Adipose tissue (tissue), 3 donors: ENCODE data around the gene SAXO1. TPM values are rescaled to one million over a fixed set of nuclear protein-coding genes. Genes with fewer than 3 reads are reported as not detected.

Experiments used
- H3K27ac ChIP-seq: one replicate; pipeline ENCODE4 v1.5.1; 2013; ENCODE audit warnings: low read depth, low read length
- WGBS, 3 donors: extraction: QIAGEN DNeasy Blood & Tissue Kit; methylation state at CpG; one replicate each; pipeline ENCODE4 v1.1.7; 2013; 5-methylcytosine and 5-hydroxymethylcytosine counted together
- polyA plus RNA-seq, 3 donors: library from polyadenylated mRNA; stranded (reverse); fragments of 200-250 nt; gene quantifications; one replicate each; pipeline ENCODE4 v1.2.3, GENCODE V29; 2013
- donor health status: healthy with polysubstance abuse.
- donor health status: Bipolar disorder and iron deficiency.
- donor health status: healthy.

Gene SAXO1
- polyA plus RNA-seq, 3 donors = 0.01 to 0.03 TPM; not detected in 1

DNA sequence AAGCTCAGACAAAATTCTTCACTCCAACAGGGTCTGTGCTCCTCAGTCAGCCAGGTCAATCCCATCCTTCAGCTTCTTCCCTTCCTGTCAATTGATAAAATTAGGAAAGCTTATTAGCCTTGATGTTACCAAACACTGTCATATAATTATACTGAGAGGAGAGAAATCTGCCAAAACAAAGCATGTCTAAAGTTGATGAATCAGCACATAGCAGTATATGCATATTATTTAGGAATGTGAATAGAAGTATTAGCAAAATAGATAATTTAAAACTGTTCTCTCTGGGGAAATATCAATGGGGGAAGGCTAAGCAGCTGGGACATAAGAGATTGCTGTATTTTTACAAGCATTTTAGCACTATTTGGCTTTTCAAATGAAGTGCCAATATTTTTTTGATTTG, 107.1 kb downstream of the SAXO1 start:
- no peak overlapping the region for H3K27ac ChIP-seq

DNA sequence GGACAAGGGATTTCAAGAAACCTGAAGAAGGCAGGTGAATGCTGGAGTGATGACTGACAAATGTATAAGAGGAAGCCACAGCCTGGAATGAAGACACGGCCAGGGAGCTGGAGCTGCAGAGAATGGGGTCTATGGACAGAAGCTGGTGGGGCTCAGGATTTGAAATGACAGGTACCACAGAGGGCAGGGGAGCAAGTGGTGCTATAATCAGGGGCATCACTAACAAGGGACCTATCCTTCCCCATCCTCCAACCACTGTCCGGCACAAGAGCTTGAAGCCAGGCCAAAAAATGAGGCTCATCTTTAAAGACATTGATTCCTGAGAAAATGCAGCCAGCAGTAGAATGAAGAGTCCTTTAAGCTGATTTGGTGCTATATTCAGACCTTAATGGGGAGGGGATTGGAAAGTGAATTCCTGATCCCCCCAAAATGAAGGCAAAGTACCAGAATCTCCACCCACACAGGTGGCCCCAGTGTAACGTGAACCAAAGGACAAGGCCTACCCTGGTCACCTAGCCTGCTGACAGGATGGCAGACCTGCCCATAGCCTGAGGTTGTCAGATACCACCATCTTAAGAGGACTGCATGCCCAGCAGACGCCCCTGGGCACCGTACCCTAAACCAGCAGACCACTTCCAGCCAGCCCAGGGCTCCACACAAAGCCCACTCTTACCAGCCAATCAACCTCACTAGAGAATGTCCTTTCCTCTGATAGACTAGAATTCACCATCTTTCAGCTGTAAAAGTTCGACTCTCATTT, 109.2 kb downstream of the SAXO1 start:
- no peak overlapping the region for H3K27ac ChIP-seq
- WGBS, 3 donors = 87 to 91% (median 89%) methylated on average over 6 of the region's 6 CpGs

DNA sequence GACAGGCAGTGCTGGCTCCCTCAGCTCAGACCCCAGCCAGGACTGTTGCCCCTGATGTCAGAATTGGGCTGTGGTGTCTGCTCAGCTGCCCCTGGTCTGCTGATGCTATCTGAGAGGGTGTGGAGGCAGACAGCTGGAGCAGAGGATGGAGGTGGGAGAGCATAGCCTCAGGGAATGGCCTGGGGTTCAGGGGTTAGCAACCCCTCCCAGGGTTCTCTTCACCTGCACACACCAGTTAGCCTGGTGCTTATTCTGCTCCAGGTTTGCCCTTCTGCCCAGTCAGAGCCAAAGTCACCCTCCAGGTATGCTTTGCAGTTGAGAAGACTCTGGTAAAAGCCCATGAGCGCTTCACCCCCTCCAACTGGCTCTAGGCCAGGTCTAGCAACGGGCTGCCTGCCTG, 109.8 kb downstream of the SAXO1 start:
- 37 to 47% (median 43%) methylated on average over 2 of the region's 2 CpGs for WGBS, 3 donors

DNA sequence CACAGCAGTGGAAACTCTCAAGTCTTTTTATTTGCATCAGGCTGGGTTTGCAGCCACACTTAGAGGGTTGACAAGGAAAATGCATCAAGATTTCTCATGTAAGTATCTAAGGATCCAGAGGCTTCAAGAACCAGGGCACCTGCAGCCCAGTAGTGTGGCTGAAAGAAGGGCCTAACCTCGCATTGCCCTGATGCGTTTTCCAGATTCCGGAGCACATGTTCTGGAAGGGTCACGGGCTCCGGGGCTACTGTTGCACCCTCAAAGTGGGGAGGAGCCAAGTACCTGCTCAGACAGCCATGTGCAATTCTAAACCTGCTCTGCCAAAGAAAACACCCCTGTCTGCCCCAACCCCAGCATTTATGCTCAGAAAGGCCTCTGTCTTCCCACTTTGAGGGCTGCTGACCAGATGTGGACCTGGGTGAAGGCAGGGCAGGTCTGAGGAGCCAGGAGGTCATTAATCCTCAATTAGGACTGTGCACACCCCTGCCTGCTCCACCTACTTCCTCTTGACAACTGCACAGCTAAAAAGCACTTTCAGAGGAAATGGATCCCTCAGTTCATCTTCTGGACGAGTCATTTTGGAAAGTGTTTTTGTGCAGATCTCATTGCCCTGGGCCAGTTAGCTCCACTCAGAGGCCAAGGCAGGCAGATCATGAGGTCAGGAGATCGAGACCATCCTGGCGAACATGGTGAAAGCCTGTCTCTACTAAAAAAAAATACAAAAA, 110.7 kb downstream of the SAXO1 start:
- WGBS, 3 donors = 74 to 79% (median 76%) methylated on average over 8 of the region's 8 CpGs
- no peak overlapping the region for H3K27ac ChIP-seq

More for the DNA sequence above, 109.8 kb downstream of the SAXO1 start:
- no peak overlapping the region for H3K27ac ChIP-seq

DNA sequence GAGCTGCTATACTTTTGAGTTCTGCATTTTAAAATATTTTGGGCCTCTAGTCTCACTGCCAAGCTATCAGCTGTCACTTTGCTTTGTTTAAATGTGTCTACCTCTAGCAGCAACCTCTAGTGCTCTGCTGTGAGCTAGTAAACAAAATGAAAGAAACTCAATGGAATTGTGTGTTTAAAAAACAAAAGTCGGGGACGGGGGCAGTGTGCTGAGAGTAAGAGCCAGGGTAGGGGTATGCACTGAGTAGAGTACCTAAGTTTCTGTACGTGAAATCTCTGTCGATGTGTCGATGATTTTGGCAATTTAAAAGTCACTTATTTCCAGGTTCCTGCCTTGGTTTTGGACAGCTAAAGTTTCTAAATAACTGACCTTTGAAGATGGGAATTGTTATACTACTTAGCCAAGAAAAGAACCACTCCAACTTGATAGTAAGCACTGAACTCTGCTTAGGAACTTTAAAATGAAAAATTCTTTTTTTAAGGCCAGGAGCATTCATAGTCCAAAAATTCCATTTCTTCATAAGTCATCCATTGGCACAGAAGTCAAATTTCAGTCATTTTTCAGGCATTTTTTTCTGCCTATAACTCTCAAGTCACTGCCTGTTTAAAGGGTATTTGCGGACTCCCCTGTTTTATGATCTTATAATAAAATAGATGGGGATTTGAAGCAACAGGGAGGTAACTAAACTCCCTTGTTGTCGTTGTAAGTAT, 111.5 kb downstream of the SAXO1 start:
- WGBS, 3 donors = 64 to 67% (median 67%) methylated on average over 7 of the region's 7 CpGs
- H3K27ac ChIP-seq = no peak overlapping the region

DNA sequence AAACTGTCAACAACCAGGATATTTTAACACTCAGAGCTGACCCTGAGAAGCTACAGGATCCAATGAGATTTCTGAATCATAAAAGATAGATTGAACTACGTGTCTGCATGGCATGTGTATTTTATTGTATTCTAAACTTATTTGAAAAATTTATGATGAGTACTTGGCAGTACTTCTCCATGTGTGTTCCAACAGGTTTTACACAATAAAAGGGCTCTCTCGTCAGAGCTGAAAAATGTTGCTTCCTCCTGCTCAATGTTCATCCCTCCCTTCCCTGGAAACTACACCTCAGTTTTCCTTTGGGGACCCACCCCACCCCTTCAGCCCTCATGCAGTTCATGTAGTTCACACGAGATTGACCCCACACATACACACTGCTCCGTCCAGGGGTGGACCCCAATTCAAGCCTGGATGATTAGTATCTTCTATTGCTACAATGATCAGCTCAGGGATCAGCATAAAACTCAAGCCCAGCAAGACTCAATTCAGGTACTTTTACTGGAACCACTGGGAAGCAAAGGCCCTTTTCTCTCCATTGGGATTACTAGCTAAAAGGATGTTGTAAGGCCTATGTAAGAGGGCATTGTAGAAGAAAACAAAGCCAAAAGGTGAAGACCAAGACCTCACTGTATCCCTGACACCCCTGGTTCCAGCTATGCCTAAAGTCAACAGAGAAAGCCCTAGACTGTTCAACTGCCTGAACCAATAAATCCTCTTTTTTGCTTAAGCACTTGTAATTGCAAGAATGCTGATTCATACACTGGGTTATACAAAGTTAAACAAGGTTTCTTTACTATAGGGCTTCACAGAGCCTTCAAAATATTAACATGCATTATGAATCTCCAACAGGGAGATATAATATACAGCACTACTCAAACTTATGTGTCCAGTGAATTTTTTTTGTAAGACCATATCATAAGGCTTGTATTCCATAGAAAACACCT, 112.6 kb downstream of the SAXO1 start:
- 49 to 59% (median 57%) methylated on average over 4 of the region's 4 CpGs for WGBS, 3 donors
- H3K27ac ChIP-seq = no peak overlapping the region

DNA sequence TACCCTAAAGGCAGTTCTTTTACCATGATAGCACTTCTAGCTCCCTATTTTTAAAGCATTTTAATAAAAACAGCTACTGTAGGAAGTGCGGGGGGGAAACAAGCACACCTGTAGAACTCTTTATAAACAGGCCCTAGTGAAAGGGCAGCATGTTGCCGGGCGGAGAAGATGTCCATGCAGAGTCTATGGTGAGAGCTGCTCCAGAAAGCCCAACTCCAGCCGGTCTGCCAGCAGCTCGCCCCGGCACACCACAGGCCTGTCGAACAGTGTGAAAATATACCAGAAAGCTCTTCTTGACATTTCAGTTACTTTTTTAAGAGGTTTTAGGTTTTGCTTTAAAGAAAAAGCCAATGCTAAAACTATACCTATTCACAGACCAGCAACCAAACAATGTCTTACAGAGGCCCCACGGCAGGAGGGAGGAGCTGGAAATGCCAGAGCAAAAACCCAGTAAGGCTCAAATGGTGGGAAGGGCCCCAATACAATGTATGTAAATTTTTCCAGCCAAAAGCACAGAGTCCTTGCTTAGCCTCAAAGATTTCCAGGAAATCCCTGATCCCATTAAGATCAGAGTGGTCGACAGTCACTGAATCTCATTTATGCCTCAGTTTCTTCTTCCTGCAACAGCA, 121.2 kb downstream of the SAXO1 start:
- 86 to 96% (median 92%) methylated on average over 9 of the region's 9 CpGs for WGBS, 3 donors
- no peak overlapping the region for H3K27ac ChIP-seq

DNA sequence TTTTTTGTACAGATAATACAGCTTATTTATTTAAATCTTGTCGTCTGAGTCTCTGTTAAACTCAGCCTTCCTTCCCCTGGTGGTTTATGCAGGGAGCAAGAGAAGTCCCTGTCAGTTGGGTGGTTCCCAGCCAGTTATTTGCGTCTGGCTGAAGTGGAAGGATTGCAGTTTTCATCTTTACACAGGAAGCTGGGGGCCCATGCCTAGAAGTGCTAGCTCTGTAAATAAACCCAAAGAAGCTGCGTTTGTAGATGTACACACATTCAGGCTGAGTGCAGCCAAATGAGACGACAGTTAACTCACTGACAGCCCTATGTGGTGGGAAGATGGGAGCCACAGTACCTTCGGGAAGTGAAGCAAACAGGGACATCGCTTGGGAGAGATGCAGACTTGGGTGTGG, 122.1 kb downstream of the SAXO1 start:
- 28 to 51% (median 41%) methylated on average over 6 of the region's 6 CpGs for WGBS, 3 donors

DNA sequence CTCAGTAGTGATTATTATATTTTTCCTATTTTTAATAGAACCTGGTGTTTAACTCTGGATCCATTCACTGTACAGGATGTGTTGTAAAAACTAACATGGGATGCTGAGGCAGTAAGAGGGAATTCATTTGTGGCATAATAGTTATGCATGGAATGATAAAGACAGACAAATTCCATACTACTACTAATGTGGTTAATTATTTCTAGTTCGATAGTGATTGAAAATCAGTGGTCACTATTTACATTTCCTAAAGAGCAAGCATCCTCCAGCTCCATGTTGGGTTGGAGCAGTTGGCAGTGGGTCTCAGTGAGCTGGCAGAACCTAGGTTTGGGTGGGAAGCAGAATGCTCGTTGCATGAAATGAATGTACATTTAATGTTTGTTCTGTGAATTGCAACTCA, 122.6 kb downstream of the SAXO1 start:
- H3K27ac ChIP-seq = no peak overlapping the region
- WGBS, 3 donors = 29 to 69% (median 66%) methylated on average over 2 of the region's 2 CpGs

More for the DNA sequence above, 122.1 kb downstream of the SAXO1 start:
- H3K27ac ChIP-seq = no peak overlapping the region

DNA sequence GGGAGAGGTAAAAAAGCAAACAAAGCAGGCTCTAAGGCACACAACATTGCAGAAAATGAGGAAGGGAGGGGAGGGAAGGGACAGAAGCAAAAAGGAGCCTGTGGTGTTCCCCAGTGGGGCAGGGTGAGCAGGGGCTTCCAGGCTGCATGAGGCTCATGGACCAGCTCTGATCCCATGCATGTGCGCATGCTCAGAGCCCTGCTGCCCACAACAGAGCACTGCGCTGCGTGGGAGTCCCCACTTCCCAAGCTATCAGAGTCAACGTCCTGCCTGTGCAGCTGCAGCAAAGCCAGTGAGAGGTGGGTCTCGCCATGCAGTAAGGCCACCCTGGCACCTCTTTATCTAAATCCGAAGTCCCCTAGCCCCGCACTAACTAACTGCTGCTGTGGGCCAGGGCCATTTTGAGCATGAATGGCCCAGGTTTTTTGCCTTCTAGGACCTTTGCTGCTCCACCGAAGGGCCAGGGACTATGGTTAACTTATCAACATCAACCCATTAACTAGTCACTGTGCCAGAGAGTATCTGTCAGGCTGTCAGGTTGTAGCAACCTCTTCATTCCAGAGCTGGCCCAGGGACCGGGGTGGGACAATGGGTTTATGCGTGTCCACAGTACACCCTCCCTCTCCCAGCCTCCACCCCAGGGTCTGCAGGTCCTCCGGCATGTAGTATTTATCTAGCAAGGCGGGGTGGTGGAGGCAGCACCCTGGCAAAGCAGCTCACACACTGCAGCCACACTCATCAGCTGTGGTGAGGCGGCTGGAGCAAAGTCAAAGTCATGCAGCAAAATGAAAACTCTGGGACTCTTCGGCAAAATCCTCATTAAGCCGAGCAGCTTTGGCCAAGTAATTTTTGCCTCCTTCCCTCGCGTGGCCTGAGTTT, 123.6 kb downstream of the SAXO1 start:
- 69 to 84% (median 84%) methylated on average over 17 of the region's 17 CpGs for WGBS, 3 donors

DNA sequence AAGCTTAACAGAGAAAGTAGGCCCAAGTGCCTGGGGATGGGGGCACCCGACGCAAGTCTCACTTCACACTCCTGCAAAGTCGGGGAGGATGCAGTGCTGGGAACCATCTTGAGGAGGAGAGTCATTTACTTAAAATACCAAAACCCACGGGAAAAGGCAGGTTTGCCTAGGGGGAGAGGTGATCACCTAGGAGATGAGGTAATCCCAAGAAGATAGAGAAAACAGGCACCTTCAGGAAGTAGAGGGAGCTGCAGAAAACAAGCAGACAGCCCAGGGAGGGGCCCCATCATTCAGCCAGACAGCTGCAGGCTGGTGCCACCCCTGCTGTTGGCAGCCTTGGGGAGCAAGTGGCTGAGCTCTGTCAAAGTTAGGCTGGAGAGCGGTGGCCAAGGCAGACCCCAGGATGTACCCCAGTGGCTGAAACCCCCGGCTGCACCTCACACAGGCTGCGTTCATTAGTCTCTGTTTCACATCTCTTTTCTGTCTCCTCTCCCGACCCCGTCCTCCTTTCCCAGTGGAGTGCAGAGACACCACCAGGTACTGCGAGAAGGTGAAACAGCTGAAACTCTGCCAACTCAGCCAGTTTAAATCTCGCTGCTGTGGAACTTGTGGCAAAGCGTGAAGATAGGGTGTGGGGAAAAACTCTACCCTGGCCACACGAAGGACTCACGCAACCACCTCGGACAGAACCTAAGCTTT, 124.9 kb downstream of the SAXO1 start:
- WGBS, 3 donors = 80 to 92% (median 89%) methylated on average over 15 of the region's 15 CpGs
- H3K27ac ChIP-seq = no peak overlapping the region

More for the DNA sequence above, 123.6 kb downstream of the SAXO1 start:
- no peak overlapping the region for H3K27ac ChIP-seq

DNA sequence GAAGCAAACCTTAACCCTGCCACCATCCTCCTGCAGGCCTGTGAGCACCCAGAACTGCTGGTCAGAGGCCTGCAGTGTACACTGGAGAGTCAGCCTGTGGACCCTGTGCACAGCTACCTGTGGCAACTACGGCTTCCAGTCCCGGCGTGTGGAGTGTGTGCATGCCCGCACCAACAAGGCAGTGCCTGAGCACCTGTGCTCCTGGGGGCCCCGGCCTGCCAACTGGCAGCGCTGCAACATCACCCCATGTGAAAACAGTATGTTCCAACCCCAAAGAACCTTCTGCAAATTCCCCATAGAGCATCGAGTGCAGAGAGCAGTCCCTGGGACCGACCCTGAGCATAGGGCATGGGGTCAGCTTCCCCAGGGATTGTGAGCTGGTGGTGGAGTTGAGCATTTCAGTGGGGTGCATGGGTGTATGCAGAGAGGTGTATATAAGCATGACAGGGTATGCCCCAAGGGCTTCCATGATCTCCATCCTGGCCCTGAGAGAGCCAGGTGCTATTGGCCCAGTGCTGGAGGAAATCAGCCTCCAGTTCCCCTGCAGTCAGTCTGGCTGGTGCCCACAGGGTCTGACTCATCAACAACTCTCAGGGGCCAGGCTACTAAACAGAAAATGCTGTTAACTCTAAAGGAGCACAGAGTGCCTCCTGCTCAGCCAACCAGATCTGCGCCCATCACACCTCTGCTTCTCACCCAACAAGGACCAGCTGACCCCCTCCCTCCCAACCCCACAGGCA, 126.2 kb downstream of the SAXO1 start:
- 88 to 91% (median 90%) methylated on average over 9 of the region's 9 CpGs for WGBS, 3 donors

DNA sequence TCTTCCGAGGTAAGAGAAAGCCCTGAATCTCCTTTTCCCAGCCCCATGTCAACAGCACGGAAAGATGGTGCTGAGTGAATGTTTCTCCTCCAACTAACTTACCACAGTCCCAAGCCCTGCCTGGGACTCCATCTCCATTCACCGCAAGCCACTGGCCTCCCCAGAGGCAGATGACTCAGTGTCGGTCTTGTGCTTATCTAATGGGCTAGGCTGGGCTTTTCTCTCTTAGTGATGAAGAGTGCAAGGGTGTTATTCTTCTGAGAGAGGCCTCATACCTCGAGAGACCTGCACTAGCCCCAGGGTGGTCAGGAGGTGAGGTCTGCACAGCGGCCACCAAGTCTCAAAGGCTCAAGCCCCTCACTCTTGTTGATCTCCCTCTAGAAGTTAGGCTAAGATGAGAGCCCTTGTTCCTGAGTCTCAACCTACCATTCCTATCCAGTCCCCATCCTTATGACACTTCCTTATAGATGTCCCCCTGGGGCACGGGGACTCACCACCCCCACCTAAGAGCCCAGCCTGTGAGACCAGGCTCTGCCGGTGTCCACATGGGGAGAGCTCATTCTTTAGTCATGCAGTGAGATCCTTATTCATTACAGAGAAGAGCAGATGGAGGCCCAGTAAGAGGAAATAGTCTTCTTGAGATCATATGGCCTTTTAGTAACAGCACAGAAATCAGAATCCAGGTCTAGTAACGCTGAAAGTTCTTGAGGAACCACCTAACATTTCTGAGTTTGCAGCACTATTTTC, 127.0 kb downstream of the SAXO1 start:
- H3K27ac ChIP-seq = no peak overlapping the region
- WGBS, 3 donors = 79 to 91% (median 89%) methylated on average over 9 of the region's 9 CpGs

More for the DNA sequence above, 126.2 kb downstream of the SAXO1 start:
- no peak overlapping the region for H3K27ac ChIP-seq

DNA sequence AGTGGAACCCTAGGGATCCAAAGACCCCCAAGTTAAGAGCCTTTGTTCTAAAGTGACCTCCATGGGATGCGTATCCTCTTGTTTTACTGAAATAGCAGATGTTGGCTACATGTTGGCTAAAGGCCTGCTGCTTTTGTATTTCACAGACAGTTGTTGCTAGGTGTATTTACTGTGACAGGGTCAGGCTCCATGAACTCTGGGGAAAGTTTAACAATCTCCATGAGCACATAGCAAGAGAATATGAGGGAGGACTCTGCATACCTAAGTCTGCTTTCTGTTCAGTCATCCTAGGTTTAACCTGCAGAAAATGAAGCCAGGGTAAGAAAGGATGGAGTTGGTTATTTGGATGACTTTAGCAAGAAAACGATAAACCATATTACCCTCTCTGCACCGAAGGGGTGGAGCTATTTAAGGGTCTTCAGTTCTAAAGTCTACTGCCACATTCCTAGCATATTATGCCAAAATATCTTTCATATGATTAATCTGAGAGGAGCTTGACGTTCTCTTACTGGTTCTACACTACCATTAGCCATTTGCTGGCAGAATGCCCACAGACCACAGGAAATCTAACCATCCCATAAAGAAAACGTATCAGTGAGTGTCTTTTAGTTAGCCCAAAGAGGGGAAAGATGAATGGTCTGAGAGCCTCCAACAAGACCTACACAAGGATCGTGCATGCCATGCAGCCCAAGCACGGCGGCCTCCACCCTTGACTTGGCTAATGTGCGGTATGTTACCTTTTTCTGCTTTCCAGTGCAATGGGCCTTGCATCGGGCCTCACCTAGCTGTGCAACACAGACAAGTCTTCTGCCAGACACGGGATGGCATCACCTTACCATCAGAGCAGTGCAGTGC, 127.8 kb downstream of the SAXO1 start:
- H3K27ac ChIP-seq = no peak overlapping the region
- WGBS, 3 donors = 83 to 87% (median 86%) methylated on average over 11 of the region's 11 CpGs
